Measurements from ENCODE around the gene SP7. TPM values are rescaled to one million over a fixed set of nuclear protein-coding genes. Genes with fewer than 3 reads are reported as not detected.

SP7 gene
- total and polyA plus RNA-seq, 2 experiments from 2014 or later = 0.17 TPM; not detected in 1

- Histone ChIP-seq H3K27me3 (ENCODE audit: insufficient read depth) (peaks cover 80% of the 10 kb centered on the region), H3K79me2 (replicated peaks; ENCODE audit: insufficient read depth) (no peaks in the 10 kb centered on the region), H2AFZ (no peak overlapping the region), H3K4me2 (peak overlapping the region; percentile 85), H4K20me1 (replicated peaks; ENCODE audit: insufficient read depth) (no peaks in the 10 kb centered on the region), H3K9me2 (ENCODE audit: insufficient read depth) (no peaks in the 10 kb centered on the region), H3K36me3 (ENCODE audit: insufficient read depth) (no peaks in the 10 kb centered on the region; the same call in 1 of the 2 replicates), H3F3A (replicated peaks; ENCODE audit: low read depth) (peaks cover 16% of the 10 kb centered on the region), H3K27ac (ENCODE audit: low read depth) (no peak overlapping the region), H3K4me3 (peak overlapping the region; percentile 85), H3K4me1 (ENCODE audit: insufficient read depth) (peaks cover 24% of the 10 kb centered on the region; the same call in 1 of the 2 replicates)
- Mint-ChIP-seq H3K27ac (no peak overlapping the region), H3K4me1 (peaks cover 24% of the 10 kb centered on the region), H3K9me3 (no peaks in the 10 kb centered on the region; the same call in 2 of the 3 replicates), H3K4me3 (peak overlapping the region; percentile 71), H3K36me3 (ENCODE audit: low read depth) (no peaks in the 10 kb centered on the region; the same call in 2 of the 3 replicates), H3K27me3 (ENCODE audit: insufficient read depth, low read depth, poor library complexity) (peaks cover 67% of the 10 kb centered on the region)
- peak; percentile 33 for DNase-seq (ENCODE audit: low spot score)
- no peak for TF ChIP-seq NANOG (IDR thresholded peaks at IDR 0.05; ENCODE audit: borderline replicate concordance)
- TF ChIP-seq EZH2 (IDR thresholded peaks at IDR 0.05; ENCODE audit: low read depth, unreplicated experiment) = peak; percentile 53
- no peak for TF ChIP-seq ZNF114 (CRISPR knock-in tag; IDR thresholded peaks at IDR 0.05)
- no peak for TF ChIP-seq STAT1 (IDR thresholded peaks at IDR 0.05; ENCODE audit: unreplicated experiment)
- TF ChIP-seq POLR2AphosphoS5 (IDR thresholded peaks at IDR 0.05; ENCODE audit: low read depth) = no peak
- ATAC-seq = no peak
Observed at GRCh38 chr12:53326460-53327185, 9.5 kb downstream of the SP7 start.

GRCh38 chr12:53325511-53326061 is 10.6 kb downstream of the SP7 start:
- H3K79me2 ChIP-seq (replicated peaks; ENCODE audit: insufficient read depth) = no peaks in the 10 kb centered on the region
- H3K27ac ChIP-seq (ENCODE audit: low read depth) = no peak overlapping the region
- no peak for TF ChIP-seq ZNF462 (CRISPR knock-in tag; IDR thresholded peaks at IDR 0.05)
- 0 out of 2 replicates have a peak, but pooled peaks have one; percentile 23 for TF ChIP-seq POLR2AphosphoS5 (IDR thresholded peaks at IDR 0.05; ENCODE audit: low read depth)
- Mint-ChIP-seq H3K4me1 (peaks cover 29% of the 10 kb centered on the region), H3K27ac (no peak overlapping the region), H3K9me3 (no peaks in the 10 kb centered on the region; the same call in 2 of the 3 replicates), H3K4me3 (peak overlapping the region; percentile 75), H3K36me3 (ENCODE audit: low read depth) (no peaks in the 10 kb centered on the region; the same call in 2 of the 3 replicates), H3K27me3 (ENCODE audit: insufficient read depth, low read depth, poor library complexity) (peaks cover 68% of the 10 kb centered on the region)
- peak overlapping the region; percentile 85 for H3K4me3 ChIP-seq
- peaks cover 27% of the 10 kb centered on the region for H3K4me1 ChIP-seq (ENCODE audit: insufficient read depth)
- H3F3A ChIP-seq (replicated peaks; ENCODE audit: low read depth) = peaks cover 16% of the 10 kb centered on the region
- peaks cover 80% of the 10 kb centered on the region for H3K27me3 ChIP-seq (ENCODE audit: insufficient read depth)
- H3K9me2 ChIP-seq (ENCODE audit: insufficient read depth) = no peaks in the 10 kb centered on the region
- ATAC-seq (peak; percentile 10), DNase-seq (ENCODE audit: low spot score) (peak; percentile 53)
- H3K36me3 ChIP-seq (ENCODE audit: insufficient read depth) = no peaks in the 10 kb centered on the region; the same call in 1 of the 2 replicates
- H2AFZ ChIP-seq = peak overlapping the region; percentile 98
- peak overlapping the region; percentile 85 for H3K4me2 ChIP-seq
- no peaks in the 10 kb centered on the region for H4K20me1 ChIP-seq (replicated peaks; ENCODE audit: insufficient read depth)
